Sigmoid colon (tissue), 3 donors: ENCODE data around the gene CRYBA1.

Experiments used
- CTCF ChIP-seq, 4 experiments: fragments of 450-650 bp in 3 of 4; fragments of 200-600 bp in 1 of 4; IDR thresholded peaks; one replicate each; pipeline ENCODE4 v1.5.1; 2016 to 2019; ENCODE audit warnings: antibody characterized with exemption in 4 of 4, mild to moderate bottlenecking in 3 of 4, moderate library complexity in 2 of 4
- POLR2A ChIP-seq, 2 donors: fragments of 450-650 bp; IDR thresholded peaks; one replicate each; pipeline ENCODE4 v1.6.1; 2016; ENCODE audit warnings: antibody characterized with exemption in 2 of 2, mild to moderate bottlenecking in 2 of 2, moderate library complexity in 2 of 2

- TF ChIP-seq CTCF (IDR thresholded peaks at IDR 0.05): no peak
- no peak for TF ChIP-seq POLR2A (IDR thresholded peaks at IDR 0.05)
These were observed 21.3 kb upstream of the CRYBA1 start for GRCh38 chr17:29225396-29225795.
